Measurements from ENCODE around the gene BMPR1A.
"Not testable (repeated sequence)": the region's sequence is repeated elsewhere in the genome, so short reads cannot be mapped to it uniquely, and the experiment has no call there.

BMPR1A gene

DNA sequence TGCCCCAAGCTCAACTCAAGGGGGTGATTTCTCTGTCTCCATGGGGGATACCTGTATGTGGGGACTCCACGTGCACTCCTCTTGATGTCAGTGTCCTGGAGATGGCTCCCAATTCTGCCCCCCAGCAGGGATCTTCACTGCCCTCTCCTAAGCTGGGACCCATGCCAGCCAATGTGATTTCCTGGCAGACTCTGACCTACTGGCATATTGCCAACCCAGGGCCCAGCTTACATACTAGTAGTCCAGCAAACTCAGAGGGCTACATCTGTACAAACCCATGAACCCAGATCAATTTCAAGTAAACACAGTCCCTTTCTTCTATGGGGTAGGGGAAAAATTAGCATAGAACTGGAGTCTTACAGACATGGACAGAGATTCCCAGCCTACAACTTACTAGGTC is 26.2 kb upstream of the BMPR1A start:
- no peak for DNase-seq (ENCODE audit: low read depth in 2 of 2)

GRCh38 chr10:86732771-86733170 is 23.6 kb upstream of the BMPR1A start:
- DNase-seq (ENCODE audit: low read depth in 2 of 2): no peak

GRCh38 chr10:86733260-86733671 is 23.2 kb upstream of the BMPR1A start:
- DNase-seq (ENCODE audit: low read depth in 2 of 2): no peak

GRCh38 chr10:86734207-86734988 is 22.0 kb upstream of the BMPR1A start:
- no peak for DNase-seq (ENCODE audit: low read depth in 2 of 2)

DNA sequence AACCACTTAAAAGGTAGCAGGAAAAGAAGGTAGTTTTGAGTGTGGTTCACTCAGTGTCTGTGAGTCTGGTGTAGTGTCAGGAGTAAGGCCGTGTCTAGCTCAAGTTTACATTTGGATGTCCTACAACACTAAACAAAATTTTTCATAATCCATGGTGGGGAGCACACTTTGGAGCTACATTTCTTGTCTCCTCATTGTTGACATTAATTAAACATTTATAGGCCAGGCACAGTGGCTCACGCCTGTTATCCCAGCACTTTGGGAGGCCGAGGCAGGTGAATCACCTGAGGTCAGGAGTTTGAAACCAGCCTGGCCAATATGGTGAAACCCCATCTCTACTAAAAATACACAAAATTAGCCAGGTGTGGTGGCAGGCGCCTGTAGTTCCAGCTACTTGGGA is 21.1 kb upstream of the BMPR1A start:
- not testable (repeated sequence) for DNase-seq (ENCODE audit: low read depth in 2 of 2)

- DNase-seq (ENCODE audit: low read depth in 2 of 2): no peak
Observed at GRCh38 chr10:86742230-86742629, 14.2 kb upstream of the BMPR1A start.

- no peak for DNase-seq (ENCODE audit: low read depth in 2 of 2)
Observed at GRCh38 chr10:86744067-86744725, 12.2 kb upstream of the BMPR1A start.

DNA sequence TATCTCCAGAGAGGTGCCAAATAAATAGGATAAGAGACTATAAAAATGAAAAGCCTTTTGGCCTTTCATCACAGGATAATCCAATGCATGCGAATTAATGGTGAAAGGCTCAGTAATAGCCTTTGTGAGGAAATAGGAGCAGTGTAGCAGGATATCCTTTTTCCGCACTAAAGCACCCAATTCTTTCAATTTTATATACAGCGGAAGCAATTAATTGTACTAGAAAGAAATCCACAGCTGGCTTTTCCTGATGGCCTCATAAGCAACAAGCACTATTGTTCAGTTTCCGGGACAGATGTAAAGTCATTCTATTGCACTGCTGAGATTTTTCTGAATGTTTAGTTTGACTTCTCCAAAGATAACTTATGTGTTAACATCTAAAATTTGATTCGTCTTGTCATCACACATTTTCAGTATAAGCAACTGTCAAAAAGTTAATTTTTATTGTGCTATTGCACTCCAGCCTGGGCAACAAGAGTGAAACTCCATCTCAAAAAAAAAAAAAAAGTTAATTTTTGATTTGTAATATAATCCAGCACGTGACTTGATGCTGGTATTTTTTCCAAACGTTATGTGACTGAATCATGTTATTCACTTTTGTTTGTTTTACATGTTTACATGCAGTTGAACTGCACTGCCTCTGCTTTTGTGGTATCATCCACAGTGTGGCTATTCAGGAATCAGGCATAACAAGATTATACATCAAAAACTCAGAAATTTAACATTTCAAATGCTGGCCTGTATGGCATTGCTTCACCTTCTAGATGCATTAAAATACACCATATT is 8.4 kb upstream of the BMPR1A start:
- no peak for DNase-seq (ENCODE audit: low read depth in 2 of 2)

GRCh38 chr10:86749854-86750253 is 6.6 kb upstream of the BMPR1A start:
- no peak for DNase-seq (ENCODE audit: low read depth in 2 of 2)

GRCh38 chr10:86751477-86751876 is 4.9 kb upstream of the BMPR1A start:
- no peak for DNase-seq (ENCODE audit: low read depth in 2 of 2)

- no peak for DNase-seq (ENCODE audit: low read depth in 2 of 2)
Observed at GRCh38 chr10:86752311-86752710, 4.1 kb upstream of the BMPR1A start.

GRCh38 chr10:86753051-86753450 is 3.4 kb upstream of the BMPR1A start:
- no peak for DNase-seq (ENCODE audit: low read depth in 2 of 2)

GRCh38 chr10:86753638-86754434 is 2.6 kb upstream of the BMPR1A start:
- DNase-seq (ENCODE audit: low read depth in 2 of 2): no peak

DNA sequence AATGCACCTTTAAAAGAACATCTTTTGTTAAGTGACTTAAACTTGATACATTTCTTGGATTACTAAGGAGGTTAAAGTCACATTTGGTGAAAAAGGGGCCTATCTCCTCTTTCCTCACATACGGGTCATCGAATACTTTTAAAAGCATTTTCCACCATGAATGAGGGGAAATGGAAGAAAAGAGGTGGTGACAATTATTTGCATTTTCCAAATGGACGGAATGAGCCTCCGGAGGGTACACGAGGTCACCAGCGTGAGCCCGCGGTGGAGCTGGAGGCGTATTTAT is 1.0 kb upstream of the BMPR1A start:
- DNase-seq (ENCODE audit: low read depth in 2 of 2): no peak

DNA sequence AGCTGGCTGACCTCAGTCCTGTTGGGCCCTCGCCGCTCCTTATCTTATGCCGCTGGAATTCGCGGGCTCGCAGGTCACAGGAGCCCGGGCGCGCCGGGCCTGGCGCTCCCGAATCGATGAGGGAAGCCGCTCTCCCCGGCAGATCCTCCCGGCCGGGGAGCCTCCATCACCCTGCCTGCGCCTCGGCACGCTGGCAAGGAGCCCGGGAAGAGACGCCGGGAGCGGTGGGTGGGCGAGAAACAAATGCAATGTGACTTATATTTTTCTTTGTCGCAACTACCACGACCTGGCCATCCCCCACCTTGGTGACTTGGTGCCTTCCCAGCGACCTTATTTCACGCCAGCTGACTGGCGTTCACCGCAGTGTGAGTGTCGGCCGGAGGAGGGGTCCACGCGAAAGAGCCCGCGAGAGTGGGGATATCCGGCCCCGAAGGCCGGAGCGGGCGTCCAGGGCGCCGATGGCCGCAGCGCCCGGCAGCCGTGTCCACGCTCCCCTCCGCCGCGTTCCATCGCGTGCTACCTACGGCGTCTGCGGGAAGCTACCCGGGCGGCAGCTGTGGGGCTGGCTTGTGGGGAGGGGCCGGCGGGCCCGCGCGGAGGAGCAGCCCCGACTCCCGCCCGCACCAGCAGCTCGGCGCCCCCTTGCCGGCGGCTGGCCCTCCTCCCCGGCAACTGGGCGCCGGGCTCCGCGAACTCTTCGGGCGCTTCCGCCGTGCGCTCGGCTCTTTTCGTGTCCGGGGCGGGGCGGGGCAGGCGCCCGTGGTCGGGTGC is 494 bp upstream of the BMPR1A start:
- DNase-seq (ENCODE audit: low read depth in 2 of 2): peak; percentile 69 to 85

GRCh38 chr10:86757113-86757972 is 924 bp downstream of the BMPR1A start:
- peak in 1 of 2 donors; percentile 7 for DNase-seq (ENCODE audit: low read depth in 2 of 2)

DNA sequence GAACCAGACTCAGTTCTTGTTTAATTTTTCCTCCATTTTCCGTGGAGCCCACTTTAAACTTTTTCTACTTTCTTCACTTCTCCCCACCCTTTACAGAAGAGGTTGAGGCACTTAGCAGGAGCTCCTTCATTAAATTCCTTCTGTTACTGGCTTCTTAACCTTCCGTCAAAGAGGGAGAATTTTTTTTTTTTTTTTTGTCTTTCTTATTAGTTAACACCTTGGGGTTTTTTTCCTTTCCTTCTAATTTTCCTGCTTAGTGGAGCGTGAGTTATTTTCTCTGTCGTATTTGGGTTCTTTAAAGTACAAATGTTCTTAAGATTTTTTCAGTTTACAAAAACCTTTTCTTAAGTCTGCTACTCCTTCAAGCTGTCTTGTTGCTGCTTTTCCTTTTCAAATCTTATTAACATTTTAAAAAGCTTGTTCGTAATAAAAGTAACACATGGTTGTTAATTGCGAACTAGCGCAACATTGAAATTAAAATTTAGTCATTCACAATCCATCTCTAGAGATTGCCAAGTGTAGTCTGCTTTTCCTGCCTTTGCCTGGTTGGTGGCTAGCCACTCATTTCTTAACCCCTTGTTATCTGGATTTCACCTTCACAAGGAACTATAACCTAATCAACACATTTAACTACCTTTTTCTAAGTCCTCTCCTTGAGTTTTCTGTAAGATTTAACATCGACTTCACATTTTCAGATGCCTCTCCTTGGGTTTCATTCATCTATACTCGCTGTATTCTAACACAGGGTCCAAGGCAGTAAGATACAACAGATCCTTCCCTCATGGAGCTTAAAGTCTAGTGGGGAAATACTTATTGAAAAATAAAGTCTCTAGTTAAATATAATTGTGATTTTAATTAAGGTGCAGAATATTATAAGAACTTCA is 2.0 kb downstream of the BMPR1A start:
- no peak for DNase-seq (ENCODE audit: low read depth in 2 of 2)

DNA sequence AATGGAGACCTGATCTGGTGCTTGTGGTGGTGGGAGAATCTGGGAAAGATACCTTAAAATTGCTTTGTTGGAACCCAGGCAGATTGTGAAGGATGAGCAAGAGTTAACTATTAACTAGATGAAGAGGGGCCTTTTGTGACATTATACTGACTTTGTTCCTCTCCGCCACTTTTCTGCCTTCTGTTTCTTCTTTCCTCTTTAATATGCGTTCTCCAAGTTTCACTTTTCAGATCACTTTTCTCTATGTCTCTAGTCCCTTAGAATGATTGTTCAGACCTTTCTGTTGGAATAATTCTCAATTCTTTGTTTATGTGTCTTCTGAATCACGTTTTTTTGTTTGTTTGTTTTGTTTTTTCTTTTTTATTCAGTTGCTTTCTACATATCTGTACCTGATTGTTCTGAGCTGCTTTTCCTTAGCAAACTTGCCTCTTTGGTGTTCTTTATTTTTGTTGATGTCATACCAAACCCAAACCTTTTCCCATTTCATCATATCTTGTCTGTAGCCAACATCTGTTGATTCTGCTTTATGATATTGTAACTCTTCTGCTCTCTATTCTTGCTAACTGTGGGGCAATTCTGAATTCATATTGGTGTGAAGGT is 2.8 kb downstream of the BMPR1A start:
- DNase-seq (ENCODE audit: low read depth in 2 of 2): no peak

DNA sequence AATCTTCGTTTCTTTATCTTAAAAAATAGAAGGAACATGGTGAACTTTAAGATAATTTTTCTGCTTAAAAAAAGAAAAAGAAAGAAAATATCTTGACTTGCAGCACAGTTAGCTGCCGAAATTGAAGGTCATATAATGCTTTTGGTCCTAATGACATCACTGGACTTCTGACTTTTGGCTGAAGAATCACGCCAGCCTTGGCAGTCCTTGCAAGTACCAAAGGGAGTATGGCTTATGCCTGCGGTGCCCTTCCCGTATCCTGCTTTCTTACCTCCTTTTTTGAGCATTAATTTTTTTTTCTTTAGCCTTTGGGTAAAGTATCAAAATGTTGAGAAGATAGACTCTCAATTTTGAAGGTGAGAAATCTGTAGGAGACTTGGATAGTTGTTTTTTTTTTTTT is 7.0 kb downstream of the BMPR1A start:
- DNase-seq (ENCODE audit: low read depth in 2 of 2): no peak
